ENCODE measurements around the gene RPS6KA2.

RPS6KA2 gene

GRCh38 chr6:166612471-166612881 is 14.6 kb downstream of the RPS6KA2 start:
- no peaks in the 10 kb centered on the region for H3K36me3 ChIP-seq (ENCODE audit: control insufficient read depth, insufficient read depth, low read length)
- H3K27ac ChIP-seq (ENCODE audit: low read depth, low read length) = no peak overlapping the region
- H3K27me3 ChIP-seq (ENCODE audit: control insufficient read depth, insufficient read depth, low read length) = no peaks in the 10 kb centered on the region
- peaks cover 15% of the 10 kb centered on the region for H3K4me1 ChIP-seq (ENCODE audit: control insufficient read depth, insufficient read depth, low read length)
- no peak overlapping the region for H3K9ac ChIP-seq (ENCODE audit: low read length)
- H3K9me3 ChIP-seq (ENCODE audit: control insufficient read depth, insufficient read depth, low read depth, low read length) = no peaks in the 10 kb centered on the region
- H3K4me3 ChIP-seq (ENCODE audit: low read depth, low read length) = no peak overlapping the region

- Histone ChIP-seq H3K27me3 (ENCODE audit: control insufficient read depth, insufficient read depth, low read length) (no peaks in the 10 kb centered on the region), H3K9ac (ENCODE audit: low read length) (no peak overlapping the region), H3K36me3 (ENCODE audit: control insufficient read depth, insufficient read depth, low read length) (no peaks in the 10 kb centered on the region), H3K9me3 (ENCODE audit: control insufficient read depth, insufficient read depth, low read depth, low read length) (no peaks in the 10 kb centered on the region), H3K4me1 (ENCODE audit: control insufficient read depth, insufficient read depth, low read length) (peaks cover 15% of the 10 kb centered on the region), H3K4me3 (ENCODE audit: low read depth, low read length) (no peak overlapping the region), H3K27ac (ENCODE audit: low read depth, low read length) (no peak overlapping the region)
These were observed 15.4 kb downstream of the RPS6KA2 start for GRCh38 chr6:166611631-166612030.

- no peaks in the 10 kb centered on the region for H3K27me3 ChIP-seq (ENCODE audit: control insufficient read depth, insufficient read depth, low read length)
These were observed 17.0 kb downstream of the RPS6KA2 start for GRCh38 chr6:166610069-166610468.

GRCh38 chr6:166608774-166609173 is 18.3 kb downstream of the RPS6KA2 start:
- H3K27me3 ChIP-seq (ENCODE audit: control insufficient read depth, insufficient read depth, low read length) = no peaks in the 10 kb centered on the region
- H3K4me3 ChIP-seq (ENCODE audit: low read depth, low read length) = no peak overlapping the region
- H3K9ac ChIP-seq (ENCODE audit: low read length) = no peak overlapping the region
- H3K36me3 ChIP-seq (ENCODE audit: control insufficient read depth, insufficient read depth, low read length) = no peaks in the 10 kb centered on the region
- peaks cover 5% of the 10 kb centered on the region; the same call in 1 of the 2 replicates for H3K4me1 ChIP-seq (ENCODE audit: control insufficient read depth, insufficient read depth, low read length)
- H3K27ac ChIP-seq (ENCODE audit: low read depth, low read length) = no peak overlapping the region
- no peaks in the 10 kb centered on the region for H3K9me3 ChIP-seq (ENCODE audit: control insufficient read depth, insufficient read depth, low read depth, low read length)

More at GRCh38 chr6:166610069-166610468, 17.0 kb downstream of the RPS6KA2 start:
- no peak overlapping the region for H3K27ac ChIP-seq (ENCODE audit: low read depth, low read length)
- H3K4me3 ChIP-seq (ENCODE audit: low read depth, low read length) = no peak overlapping the region
- H3K36me3 ChIP-seq (ENCODE audit: control insufficient read depth, insufficient read depth, low read length) = no peaks in the 10 kb centered on the region
- no peak overlapping the region for H3K9ac ChIP-seq (ENCODE audit: low read length)
- H3K9me3 ChIP-seq (ENCODE audit: control insufficient read depth, insufficient read depth, low read depth, low read length) = no peaks in the 10 kb centered on the region
- H3K4me1 ChIP-seq (ENCODE audit: control insufficient read depth, insufficient read depth, low read length) = peaks cover 13% of the 10 kb centered on the region

- Histone ChIP-seq H3K9ac (ENCODE audit: low read length) (no peak overlapping the region), H3K4me3 (ENCODE audit: low read depth, low read length) (no peak overlapping the region), H3K36me3 (ENCODE audit: control insufficient read depth, insufficient read depth, low read length) (no peaks in the 10 kb centered on the region), H3K9me3 (ENCODE audit: control insufficient read depth, insufficient read depth, low read depth, low read length) (no peaks in the 10 kb centered on the region), H3K4me1 (ENCODE audit: control insufficient read depth, insufficient read depth, low read length) (peaks cover 10% of the 10 kb centered on the region; the same call in 1 of the 2 replicates), H3K27ac (ENCODE audit: low read depth, low read length) (no peak overlapping the region), H3K27me3 (ENCODE audit: control insufficient read depth, insufficient read depth, low read length) (no peaks in the 10 kb centered on the region)
These were observed 21.3 kb downstream of the RPS6KA2 start for GRCh38 chr6:166605752-166606151.

- no peak overlapping the region for H3K9ac ChIP-seq (ENCODE audit: low read length)
- no peak overlapping the region for H3K4me3 ChIP-seq (ENCODE audit: low read depth, low read length)
- peaks cover 6% of the 10 kb centered on the region; the same call in 1 of the 2 replicates for H3K4me1 ChIP-seq (ENCODE audit: control insufficient read depth, insufficient read depth, low read length)
- no peaks in the 10 kb centered on the region for H3K27me3 ChIP-seq (ENCODE audit: control insufficient read depth, insufficient read depth, low read length)
- no peak overlapping the region for H3K27ac ChIP-seq (ENCODE audit: low read depth, low read length)
- no peaks in the 10 kb centered on the region for H3K36me3 ChIP-seq (ENCODE audit: control insufficient read depth, insufficient read depth, low read length)
- H3K9me3 ChIP-seq (ENCODE audit: control insufficient read depth, insufficient read depth, low read depth, low read length) = no peaks in the 10 kb centered on the region
These were observed 22.1 kb downstream of the RPS6KA2 start for GRCh38 chr6:166604911-166605310.

GRCh38 chr6:166604328-166604727 is 22.7 kb downstream of the RPS6KA2 start:
- peaks cover 5% of the 10 kb centered on the region; the same call in 1 of the 2 replicates for H3K4me1 ChIP-seq (ENCODE audit: control insufficient read depth, insufficient read depth, low read length)
- H3K27me3 ChIP-seq (ENCODE audit: control insufficient read depth, insufficient read depth, low read length) = no peaks in the 10 kb centered on the region
- H3K4me3 ChIP-seq (ENCODE audit: low read depth, low read length) = no peak overlapping the region
- no peaks in the 10 kb centered on the region for H3K9me3 ChIP-seq (ENCODE audit: control insufficient read depth, insufficient read depth, low read depth, low read length)
- no peaks in the 10 kb centered on the region for H3K36me3 ChIP-seq (ENCODE audit: control insufficient read depth, insufficient read depth, low read length)
- no peak overlapping the region for H3K27ac ChIP-seq (ENCODE audit: low read depth, low read length)
- H3K9ac ChIP-seq (ENCODE audit: low read length) = no peak overlapping the region

- Histone ChIP-seq H3K4me1 (ENCODE audit: control insufficient read depth, insufficient read depth, low read length) (peaks cover 9% of the 10 kb centered on the region), H3K27me3 (ENCODE audit: control insufficient read depth, insufficient read depth, low read length) (no peaks in the 10 kb centered on the region), H3K9me3 (ENCODE audit: control insufficient read depth, insufficient read depth, low read depth, low read length) (no peaks in the 10 kb centered on the region), H3K9ac (ENCODE audit: low read length) (no peak overlapping the region), H3K4me3 (ENCODE audit: low read depth, low read length) (no peak overlapping the region), H3K27ac (ENCODE audit: low read depth, low read length) (no peak overlapping the region), H3K36me3 (ENCODE audit: control insufficient read depth, insufficient read depth, low read length) (no peaks in the 10 kb centered on the region)
These were observed 23.9 kb downstream of the RPS6KA2 start for GRCh38 chr6:166603043-166603690.

- Histone ChIP-seq H3K4me3 (ENCODE audit: low read depth, low read length) (no peak overlapping the region), H3K9ac (ENCODE audit: low read length) (no peak overlapping the region), H3K9me3 (ENCODE audit: control insufficient read depth, insufficient read depth, low read depth, low read length) (no peaks in the 10 kb centered on the region), H3K4me1 (ENCODE audit: control insufficient read depth, insufficient read depth, low read length) (peaks cover 9% of the 10 kb centered on the region), H3K27me3 (ENCODE audit: control insufficient read depth, insufficient read depth, low read length) (no peaks in the 10 kb centered on the region), H3K36me3 (ENCODE audit: control insufficient read depth, insufficient read depth, low read length) (no peaks in the 10 kb centered on the region), H3K27ac (ENCODE audit: low read depth, low read length) (no peak overlapping the region)
These were observed 25.1 kb downstream of the RPS6KA2 start for GRCh38 chr6:166601956-166602355.

- H3K4me1 ChIP-seq (ENCODE audit: control insufficient read depth, insufficient read depth, low read length) = peaks cover 9% of the 10 kb centered on the region
- no peak overlapping the region for H3K27ac ChIP-seq (ENCODE audit: low read depth, low read length)
- no peaks in the 10 kb centered on the region for H3K27me3 ChIP-seq (ENCODE audit: control insufficient read depth, insufficient read depth, low read length)
- H3K4me3 ChIP-seq (ENCODE audit: low read depth, low read length) = no peak overlapping the region
- no peaks in the 10 kb centered on the region for H3K9me3 ChIP-seq (ENCODE audit: control insufficient read depth, insufficient read depth, low read depth, low read length)
- no peak overlapping the region for H3K9ac ChIP-seq (ENCODE audit: low read length)
- no peaks in the 10 kb centered on the region for H3K36me3 ChIP-seq (ENCODE audit: control insufficient read depth, insufficient read depth, low read length)
These were observed 26.1 kb downstream of the RPS6KA2 start for GRCh38 chr6:166600931-166601330.

GRCh38 chr6:166599205-166599604 is 27.8 kb downstream of the RPS6KA2 start:
- Histone ChIP-seq H3K9ac (ENCODE audit: low read length) (no peak overlapping the region), H3K4me3 (ENCODE audit: low read depth, low read length) (no peak overlapping the region)

More at GRCh38 chr6:166599205-166599604, 27.8 kb downstream of the RPS6KA2 start:
- Histone ChIP-seq H3K9me3 (ENCODE audit: control insufficient read depth, insufficient read depth, low read depth, low read length) (no peaks in the 10 kb centered on the region), H3K4me1 (ENCODE audit: control insufficient read depth, insufficient read depth, low read length) (peaks cover 9% of the 10 kb centered on the region), H3K27ac (ENCODE audit: low read depth, low read length) (no peak overlapping the region), H3K36me3 (ENCODE audit: control insufficient read depth, insufficient read depth, low read length) (no peaks in the 10 kb centered on the region), H3K27me3 (ENCODE audit: control insufficient read depth, insufficient read depth, low read length) (no peaks in the 10 kb centered on the region)
